ENCODE measurements around the gene ZBTB38.

Gene ZBTB38

DNA sequence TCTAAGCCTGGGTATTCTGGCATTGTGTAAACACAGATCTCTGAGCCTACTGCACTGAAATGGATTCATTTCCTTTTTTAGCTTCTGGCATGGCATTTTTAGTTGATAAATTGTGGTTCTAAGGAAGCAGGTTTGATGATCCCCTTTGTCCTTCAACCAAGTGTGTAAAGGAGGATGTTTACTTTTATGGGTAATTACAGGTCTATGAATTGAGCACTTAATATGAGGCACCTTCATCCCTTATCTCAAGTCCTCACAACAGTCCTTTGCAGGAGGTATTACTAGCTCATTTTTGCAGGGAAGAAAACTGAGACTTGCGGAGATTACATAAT is 30.8 kb upstream of the ZBTB38 start:
- DNase-seq (ENCODE audit: low read depth), result no peak

DNA sequence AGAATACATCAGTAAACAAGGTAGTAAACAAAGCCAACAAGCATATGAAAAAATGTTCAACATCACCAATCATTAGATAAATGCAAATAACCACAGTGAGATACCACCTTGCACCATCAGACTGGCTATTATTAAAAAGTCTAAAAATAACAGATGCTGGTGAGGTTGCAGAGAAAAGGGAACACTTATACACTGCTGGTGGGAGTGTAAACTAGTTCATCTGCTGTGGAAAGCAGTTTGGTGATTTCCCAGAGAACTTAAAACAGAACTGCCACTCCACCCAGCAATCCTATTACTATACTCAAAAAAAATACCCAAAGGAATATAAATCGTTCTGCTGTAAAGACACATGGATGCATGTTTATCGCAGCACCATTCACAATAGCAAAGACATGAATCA is 30.3 kb upstream of the ZBTB38 start:
- no peak for DNase-seq (ENCODE audit: low read depth)

DNA sequence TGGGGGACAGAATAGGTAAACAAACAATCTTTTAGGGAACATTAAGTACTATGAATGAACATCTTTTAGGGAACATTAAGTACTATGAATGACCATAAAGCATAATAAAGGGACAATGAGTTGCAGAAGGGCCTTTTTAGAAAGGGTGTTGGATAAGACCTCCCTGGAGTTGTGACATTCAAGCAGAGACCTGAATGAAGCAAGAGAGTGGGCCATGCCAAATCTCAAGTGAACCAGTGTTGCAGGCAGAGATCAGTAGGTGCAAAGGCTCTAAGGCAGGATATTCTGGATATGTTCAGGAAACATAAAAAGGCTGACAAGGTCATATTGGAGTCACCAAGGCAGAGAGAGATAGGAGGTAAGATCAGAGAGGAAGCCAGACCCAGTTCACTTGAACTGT is 29.4 kb upstream of the ZBTB38 start:
- DNase-seq (ENCODE audit: low read depth), result no peak

DNA sequence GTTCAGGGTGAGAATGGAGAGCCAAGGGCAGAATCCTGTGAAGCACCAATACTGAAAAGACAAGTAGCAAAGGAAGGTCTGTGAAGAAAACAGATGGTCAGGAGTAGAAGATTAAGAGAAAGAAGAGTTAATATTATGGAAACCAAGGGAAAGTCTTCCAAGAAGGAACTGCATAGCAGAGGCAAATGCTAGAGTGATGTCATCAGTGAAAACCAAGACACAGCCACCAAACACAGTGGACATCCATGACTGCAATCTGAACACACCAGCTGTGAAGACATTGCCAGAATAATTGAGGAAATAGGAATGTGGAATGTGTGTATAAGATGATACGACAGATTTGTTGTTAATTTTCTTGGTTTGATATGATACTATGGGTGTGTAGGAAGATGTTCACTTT is 26.8 kb upstream of the ZBTB38 start:
- no peak for DNase-seq (ENCODE audit: low read depth)

DNA sequence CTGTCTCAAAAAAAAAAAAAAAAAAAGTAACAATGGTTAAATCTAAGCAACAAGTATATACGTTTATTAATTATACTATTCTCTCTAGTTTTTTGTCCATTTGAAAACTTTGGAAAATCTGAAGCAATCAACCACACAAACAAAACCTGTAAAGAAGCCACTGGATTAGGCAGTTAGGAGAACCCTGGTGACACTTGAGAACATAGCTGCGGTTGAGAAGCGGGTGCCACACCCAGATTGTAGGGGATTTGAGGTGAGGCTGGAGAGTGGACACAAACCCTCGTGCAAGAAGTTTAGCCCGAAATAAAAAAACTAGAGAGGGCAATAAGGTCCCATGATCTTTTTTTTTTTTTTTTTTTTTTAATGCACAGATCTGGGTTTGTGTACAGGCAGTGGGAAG is 25.9 kb upstream of the ZBTB38 start:
- DNase-seq (ENCODE audit: low read depth), result no peak

DNA sequence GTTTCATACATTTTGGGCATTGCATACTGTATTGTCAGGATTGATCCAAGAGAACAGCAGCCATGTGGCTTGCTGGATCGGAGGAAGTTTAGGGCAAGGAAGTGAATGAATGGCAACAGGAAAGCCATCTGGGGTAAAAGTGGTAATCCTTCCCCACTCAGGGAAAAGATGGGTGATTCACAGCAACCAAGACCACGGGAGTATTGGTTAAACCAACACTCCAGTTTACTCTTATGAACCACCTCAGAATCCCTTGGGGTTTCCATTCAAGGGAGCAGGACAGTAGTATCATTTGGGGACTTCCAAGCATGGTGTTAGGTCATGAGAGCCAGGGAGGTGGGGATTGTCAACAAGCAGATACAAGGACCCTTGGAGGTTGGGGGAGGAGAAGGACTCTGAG is 25.2 kb upstream of the ZBTB38 start:
- no peak for DNase-seq (ENCODE audit: low read depth)

DNA sequence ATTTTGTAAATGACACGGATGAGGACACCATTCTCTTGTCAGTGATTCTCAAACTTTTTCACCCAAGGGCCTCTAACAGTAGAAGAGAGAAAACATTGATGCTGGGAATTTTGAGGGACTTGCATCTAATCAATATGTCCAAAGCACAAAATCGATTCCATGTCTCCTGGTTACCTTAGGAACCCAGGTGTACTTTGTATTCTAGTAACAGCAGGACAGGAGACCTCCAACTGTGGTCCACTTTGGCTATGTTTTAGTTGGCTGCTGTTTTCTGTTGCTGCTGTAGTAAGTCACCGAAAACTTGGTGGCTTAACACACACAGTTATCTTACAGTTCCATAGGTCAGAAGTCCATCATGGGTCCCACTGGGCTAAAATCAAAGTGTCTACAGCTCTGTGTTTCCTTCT is 24.4 kb upstream of the ZBTB38 start:
- no peak for DNase-seq (ENCODE audit: low read depth)

DNA sequence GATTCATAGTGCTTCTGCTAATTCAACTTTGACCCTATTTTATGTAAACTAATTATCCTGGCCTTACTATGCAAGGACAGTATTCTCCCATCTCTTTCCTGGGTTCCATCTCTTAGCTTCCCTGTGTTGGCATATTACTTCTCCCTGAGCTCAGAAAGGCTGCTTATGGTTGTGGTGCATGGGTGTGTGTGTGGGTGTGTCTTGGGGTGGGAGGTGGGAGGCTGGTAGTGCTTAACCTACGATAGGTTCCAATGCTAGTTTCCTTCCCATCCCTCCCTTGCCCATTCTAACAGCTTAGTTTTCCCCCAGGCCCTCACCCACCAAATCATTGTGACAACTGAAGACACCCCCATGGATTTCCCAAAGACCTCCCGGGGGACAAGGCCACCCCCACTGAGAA is 22.8 kb upstream of the ZBTB38 start:
- no peak for DNase-seq (ENCODE audit: low read depth)

DNA sequence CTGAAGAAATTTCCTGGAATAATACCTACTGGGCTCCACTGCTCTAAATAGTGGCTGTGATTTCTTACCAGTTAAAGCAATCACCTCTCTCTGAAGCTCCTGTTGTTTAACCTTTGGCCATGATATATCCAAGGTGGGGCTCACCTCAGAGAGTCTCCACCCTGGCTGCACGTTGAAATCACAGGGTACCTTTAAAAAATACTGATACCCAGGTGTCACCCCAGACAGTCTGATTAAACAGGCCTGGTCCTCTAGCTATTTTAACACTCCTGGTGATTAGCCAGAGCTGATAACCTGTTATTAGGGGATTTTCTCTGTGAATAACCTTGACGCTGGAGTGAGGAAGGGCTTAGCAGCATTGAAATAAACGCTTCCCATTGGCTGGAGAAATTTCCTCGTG is 22.3 kb upstream of the ZBTB38 start:
- no peak for DNase-seq (ENCODE audit: low read depth)

DNA sequence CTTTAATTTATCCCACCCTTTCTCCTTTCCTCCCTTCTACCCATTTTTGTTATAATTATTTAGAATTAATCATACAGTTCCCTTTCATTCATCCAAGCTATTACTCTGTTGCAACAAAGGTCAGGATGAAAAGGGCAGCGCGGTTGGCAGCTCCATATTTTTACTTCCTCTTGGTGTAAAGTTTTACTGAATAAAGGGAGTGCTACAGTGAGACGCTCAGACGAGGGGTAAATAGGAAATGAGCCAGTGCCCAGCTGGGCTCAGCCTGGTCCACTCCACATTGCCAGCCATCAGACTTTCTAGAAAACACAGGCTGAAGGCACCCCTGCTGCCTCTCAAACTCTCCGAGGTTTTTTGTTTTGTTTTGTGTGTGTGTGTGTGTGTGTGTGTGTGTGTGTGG is 21.9 kb upstream of the ZBTB38 start:
- DNase-seq (ENCODE audit: low read depth), result no peak

DNA sequence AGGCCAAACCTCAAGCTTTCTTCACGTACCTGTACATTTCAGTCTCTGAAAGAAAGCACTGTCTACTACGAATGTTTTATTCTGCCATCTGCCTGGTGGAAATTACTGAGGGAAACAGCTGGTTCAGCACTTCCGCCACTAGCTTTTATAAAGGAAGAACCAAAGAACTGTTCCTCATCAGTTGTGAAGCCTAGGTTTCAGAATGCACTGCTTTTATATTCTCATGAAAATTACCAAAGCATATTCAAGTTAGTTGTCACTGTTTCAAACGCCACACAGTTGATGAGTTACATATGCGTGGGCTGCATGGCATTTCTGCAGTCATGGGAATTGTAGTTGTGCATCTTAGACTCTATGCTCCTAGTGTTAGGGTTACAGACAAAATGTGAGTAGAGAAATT is 21.5 kb upstream of the ZBTB38 start:
- DNase-seq (ENCODE audit: low read depth), result no peak

DNA sequence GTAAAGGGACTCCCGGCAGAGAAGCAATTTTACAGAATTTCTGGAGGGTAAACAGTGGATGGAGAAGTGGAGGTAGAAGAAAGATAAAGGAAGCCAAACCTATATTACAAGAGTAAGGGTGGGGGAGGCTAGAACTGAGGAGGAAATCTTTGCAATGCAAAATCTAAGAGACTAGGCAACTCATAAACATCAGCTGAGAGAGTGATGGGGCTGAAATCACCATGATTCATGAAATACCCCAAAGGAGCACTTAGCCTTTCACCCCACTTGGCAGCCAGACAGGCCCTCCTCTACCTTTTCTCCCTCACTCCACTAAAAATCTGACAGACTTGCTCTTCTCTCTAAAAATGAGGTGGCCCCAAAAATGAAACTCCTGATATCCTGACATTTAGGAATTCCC is 19.5 kb upstream of the ZBTB38 start:
- DNase-seq (ENCODE audit: low read depth), result no peak

DNA sequence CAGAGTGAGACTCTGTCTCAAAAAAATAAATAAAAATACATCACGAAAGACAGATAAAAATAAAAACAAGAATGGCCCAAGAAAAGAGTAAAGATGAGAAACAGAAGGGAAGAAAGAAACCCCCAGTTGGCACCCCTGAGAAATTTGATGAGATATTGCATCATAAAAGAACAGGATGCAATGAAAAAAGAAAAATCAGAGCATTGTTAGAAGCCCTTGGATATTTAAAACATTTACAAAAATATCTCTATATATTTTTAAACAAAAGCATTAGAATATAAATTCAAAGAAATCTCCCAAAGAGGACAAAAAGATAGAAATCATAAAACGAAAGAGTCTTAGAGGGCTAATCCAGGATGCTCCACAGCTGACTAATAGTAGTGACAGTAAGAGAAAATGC is 18.6 kb upstream of the ZBTB38 start:
- no peak for DNase-seq (ENCODE audit: low read depth)

DNA sequence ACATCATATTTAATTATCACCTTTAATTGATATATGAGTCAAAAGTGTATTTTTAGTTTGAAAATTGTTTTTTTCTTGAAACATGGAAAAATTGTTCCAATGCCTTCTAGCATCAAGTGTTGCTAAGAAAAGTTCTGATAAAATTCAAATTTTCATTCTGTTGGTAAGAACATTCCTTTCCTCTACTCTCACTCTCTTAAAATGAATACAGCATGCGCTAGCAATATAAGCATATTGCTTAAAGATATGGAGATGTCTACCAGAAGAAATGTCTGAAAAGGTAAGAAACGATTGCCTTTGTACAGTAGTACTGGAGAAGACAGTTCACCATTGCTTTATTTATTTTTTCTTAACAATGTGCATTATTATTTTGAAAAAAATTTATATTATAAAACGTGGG is 17.6 kb upstream of the ZBTB38 start:
- no peak for DNase-seq (ENCODE audit: low read depth)

DNA sequence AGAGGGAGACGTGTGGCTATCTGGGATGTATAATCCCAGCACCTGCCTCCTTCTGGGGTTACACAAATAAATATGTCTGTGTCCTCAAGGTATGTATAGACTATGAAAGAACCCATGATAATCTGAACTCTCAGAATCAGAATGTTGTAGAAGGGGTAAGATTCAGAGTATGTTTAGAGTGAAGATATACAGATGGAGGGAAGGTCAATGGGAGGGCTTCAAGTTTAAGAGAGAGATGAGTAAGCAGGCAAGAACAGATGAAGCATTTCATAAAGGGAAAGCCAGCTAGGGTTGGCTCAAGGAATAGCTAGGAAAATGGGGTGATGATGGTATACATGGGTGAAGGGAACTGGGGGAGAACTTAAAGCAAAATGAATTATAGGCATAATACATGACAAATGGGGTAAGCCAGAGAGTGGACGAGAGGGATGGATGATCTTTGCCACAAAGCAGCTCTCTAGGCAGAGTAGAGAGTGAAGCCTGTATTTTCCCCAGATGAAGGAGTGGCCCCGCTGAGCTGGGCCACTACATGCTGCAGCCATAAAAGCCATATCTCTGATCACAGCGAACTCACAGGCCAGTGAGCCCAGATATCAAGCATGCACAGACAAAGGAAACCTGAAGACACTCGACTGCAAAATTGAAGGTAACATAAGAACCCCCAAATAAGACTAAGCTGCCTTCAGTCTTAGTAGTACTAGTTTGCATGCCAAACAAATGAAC is 15.9 kb upstream of the ZBTB38 start:
- no peak for DNase-seq (ENCODE audit: low read depth)

DNA sequence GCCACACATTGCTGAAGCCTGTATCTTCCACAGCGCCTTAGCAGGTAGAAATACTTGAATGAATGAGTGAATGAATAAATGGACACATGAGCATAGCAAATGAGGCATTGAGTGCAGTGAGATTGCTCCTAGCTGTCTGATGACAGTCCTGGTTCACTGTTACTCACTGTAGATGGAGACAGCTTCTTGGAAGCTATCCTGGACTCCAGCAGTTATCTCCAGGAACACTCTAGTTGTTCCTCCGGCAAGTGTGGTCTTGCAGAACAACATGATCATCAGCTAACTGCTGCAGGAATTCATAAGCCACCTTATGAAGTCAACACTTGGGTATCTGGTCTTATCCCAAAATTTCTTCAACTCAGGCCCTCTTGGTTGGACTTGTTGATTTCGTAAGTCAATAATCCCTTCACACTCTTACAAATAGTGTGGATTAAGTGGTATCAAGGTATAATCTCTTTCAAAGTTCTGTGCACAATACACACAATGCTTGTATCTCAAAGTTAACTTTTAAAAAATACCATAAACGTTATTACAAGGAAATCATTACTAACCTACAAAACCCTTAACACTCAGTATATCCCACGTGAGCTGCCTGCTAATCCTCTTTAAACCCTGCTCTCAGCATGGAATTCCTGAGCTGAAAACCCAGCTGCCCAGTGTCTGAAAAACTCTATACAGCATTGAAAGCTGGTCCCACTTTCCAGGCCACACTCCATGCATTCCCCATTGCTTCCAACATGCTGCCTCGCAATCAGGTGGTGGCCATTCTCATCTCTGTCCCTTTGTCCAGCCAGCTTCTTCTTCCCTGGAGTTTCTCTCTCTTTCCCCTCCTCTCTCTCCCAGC is 14.4 kb upstream of the ZBTB38 start:
- DNase-seq (ENCODE audit: low read depth), result no peak

DNA sequence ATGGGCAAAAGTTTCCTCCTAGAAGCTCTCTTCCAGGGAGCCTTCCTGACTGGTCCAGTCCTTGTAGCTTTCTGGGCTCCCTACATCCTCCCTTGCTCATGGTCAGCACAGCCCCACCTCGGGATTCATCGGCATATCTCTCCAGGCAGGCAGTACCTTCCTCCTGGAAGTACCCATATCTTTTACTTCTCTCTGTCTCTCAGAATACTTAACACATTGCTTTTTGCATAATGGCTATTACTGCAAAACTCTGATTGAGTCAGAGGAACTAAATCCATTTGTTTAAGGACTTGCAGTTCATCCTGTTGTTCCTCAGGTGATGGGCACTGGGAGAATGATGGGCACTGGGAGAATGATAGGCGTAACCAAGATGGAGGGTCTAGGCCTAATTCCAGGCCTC is 13.8 kb upstream of the ZBTB38 start:
- DNase-seq (ENCODE audit: low read depth), result no peak

DNA sequence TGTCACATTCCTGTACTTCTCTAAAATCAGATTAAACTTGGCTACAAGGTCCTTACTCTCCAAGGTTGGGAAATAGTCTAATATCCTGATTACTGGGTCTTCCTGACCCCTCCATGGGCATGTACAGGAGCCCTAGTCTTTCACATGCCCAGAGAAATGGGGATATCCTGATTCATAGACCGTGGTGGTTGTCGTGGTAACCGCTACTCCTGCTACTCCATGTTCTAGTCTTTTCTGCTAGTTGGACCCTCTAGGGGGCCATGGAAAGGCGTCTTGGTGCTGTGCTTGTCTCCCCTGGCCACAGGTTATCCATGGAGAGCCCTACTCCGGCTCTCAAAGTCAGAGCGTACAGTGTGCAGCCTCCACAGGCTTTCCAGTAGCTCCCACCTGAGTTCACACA is 13.1 kb upstream of the ZBTB38 start:
- no peak for DNase-seq (ENCODE audit: low read depth)

DNA sequence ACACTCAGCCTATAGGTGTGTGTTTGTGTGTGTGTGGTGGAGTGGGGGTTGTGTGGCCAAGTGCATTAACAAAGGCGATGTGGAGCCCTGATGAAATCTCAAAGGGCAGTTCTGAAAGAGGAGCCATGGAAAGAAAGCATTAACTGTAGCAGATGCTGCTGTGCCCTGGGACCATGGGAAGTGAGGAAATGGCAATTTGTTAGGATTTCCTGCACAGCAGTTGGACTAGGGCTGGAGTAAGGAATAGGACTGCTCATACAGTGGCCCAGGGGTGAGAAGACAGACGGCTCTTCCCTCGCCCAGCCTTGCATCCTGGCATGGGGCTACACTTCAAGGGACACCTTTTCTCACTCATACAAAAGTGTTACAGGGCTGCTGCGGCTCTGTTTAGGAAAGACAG is 12.3 kb upstream of the ZBTB38 start:
- no peak for DNase-seq (ENCODE audit: low read depth)

DNA sequence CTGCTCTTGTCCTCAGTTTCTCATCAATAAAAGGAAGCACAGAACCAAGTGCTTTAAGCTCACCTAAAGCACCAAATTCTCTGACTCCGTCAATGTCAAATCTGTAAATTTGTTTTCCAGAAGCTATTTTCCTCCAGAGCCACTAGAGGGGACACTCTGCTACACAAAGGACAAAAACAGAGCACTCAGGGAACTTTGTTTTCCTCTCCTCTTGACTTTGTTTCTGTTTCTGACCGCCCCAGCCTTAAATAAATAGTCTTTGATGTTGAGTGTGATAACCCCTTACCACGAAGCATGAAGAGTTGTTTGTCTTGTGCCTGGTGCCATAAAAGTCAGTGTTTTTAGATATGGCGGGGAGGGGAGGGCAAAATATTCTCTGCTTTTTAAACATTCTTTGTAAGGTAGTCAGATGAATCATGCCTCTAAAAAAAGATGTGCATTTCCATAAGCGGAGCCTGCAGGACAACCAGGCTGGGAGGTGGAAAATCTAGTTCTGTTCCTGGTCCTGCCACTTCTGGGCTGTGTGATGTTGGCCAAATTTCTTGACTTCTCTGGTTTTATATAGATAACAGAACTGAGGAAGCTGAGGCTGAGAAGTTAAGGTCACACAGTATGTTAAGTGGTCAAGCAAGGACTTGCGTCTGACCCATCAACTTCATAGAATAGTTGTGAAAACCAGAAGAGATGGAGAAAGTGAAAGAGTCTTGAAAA is 7.3 kb upstream of the ZBTB38 start:
- DNase-seq (ENCODE audit: low read depth), result no peak

DNA sequence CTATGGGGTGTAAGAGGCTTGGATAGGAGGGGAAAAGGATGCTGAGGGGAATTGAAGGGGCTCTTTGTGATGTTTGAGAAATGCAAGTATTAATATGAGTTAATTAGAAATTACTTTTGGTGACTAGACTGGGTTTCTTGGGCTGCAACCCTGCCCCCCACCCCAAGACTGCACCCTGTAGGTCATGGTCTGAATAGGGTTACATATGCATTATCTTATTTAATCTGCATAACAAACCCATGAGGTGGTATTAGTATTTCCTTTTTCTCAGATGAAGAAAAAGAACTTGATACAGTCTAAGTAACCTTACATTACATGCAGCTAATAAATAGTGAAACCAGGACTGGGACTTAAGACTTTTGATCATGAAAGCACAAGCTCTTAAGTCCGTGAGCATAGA is 5.6 kb upstream of the ZBTB38 start:
- no peak for DNase-seq (ENCODE audit: low read depth)

DNA sequence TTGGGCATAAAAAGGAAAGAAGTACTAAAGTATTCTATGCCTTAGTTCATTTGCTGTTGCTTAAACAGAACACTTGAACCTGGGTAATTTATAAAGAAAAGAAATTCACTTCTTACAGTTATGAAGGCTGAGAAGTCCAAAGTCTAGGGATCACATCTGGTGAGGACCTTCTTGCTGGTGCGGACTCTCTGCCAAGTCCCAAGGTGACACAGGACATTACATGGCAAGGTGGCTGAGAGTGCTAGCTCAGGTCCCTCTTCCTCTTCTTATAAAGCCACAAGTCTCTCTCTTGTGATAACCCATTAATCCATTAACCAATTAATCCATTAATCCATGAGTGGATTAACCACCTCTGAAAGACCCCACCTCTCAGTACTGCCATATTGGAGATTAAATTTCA is 3.1 kb upstream of the ZBTB38 start:
- DNase-seq (ENCODE audit: low read depth), result no peak

DNA sequence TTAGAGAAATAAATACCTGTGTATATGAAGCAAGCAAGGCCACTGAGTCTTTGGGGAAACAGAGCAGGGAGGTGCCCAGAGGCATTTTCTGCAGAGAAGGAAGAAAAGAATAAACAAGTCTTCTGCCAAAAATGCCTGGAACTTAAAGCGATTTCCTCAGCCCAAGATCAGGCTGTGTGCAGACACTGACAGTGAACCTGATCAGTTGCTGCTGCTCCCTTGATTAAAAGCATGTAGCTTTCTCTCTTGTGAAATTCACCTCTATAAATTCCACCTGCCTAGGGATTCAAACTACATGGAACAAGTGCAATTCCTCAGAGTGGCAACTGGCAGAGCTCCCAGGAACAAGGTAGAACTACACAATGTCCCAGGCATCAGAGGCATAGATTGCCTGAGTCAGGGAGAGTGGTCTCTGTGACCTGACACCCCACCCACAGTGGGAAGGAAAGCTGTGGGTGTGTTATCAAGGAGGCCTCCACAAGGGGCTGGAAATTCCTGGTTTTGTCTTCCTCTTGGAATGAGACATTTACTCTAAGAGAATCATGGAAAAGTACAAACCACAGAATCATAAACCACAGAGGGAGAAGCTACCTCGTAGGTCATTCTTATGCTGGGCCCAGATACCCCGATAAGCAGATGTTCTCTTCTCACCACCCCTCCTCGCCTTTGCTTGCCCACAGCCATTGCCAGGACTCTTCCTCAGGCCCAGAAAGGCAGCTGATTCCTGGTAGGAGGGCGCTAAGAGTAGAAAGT is 1.8 kb upstream of the ZBTB38 start:
- no peak for DNase-seq (ENCODE audit: low read depth)
